ENCODE data around the gene SLC8A2. TPM values are rescaled to one million over a fixed set of nuclear protein-coding genes. Genes with fewer than 3 reads are reported as not detected.
A peak's percentile ranks its signal among the peaks of the same experiment; 100 is the strongest.

The SLC8A2 gene
- total and polyA plus RNA-seq, 2 experiments from 2014 or later = 0.86 to 10.0 TPM

DNA sequence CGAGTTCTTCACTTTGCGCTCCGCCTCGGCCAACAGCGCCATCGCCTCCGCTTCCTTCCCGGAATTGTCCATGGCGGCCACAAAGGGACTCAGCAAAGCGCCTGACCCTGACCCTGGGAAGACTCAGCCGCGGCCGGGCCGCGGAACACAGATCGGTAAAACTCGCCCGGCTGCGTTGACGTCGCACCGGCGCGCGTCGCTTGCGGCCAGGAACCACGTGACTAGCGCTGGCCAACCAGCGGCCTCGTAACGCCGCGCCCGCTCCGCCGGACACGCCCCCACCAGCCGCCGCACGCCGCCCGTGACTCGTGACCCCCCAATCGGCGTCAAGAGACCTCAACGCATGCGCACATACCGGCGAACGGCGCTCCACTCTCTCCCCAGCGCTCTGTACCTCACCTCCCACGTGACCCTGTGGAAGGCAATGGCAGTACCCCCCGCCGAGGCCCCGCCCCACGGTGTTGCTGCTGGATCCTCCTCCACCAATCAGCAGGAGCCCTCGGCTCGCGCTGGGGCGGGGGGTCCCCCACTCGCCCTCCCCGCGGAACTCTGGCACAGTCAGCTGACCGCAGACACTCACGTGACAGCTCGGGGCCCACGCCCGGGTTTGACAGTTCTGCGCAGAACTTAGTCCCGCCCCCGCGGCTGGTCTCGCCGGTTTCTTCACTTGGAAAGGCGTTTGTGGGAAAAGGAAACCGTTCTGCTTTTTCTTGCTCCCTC, 43.3 kb upstream of the SLC8A2 start, which contains the start of gene NAPA:
Gene NAPA, minus strand, starts transcription at position 195 of the 720 bp plus-strand sequence. Its CDS starts 123 bp downstream, at position 72.
- peak within 1 kb of the TSS; percentile 80 for H3K27ac ChIP-seq (ENCODE audit: low read depth)
- peak within 1 kb of the TSS; percentile 61 for H2AFZ ChIP-seq

More for the DNA sequence above, 43.3 kb upstream of the SLC8A2 start, which contains the start of gene NAPA:
- no peaks in the 10 kb centered on the region for H3K27me3 ChIP-seq (ENCODE audit: insufficient read depth)
- H3K4me2 ChIP-seq = peak within 1 kb of the TSS; percentile 98
- H4K20me1 ChIP-seq (replicated peaks; ENCODE audit: insufficient read depth) = peaks cover 4% of the 10 kb centered on the region
- no peaks in the 10 kb centered on the region for H3K36me3 ChIP-seq (ENCODE audit: insufficient read depth)
- Mint-ChIP-seq H3K27ac (peak within 1 kb of the TSS; percentile 95), H3K36me3 (ENCODE audit: low read depth) (no peaks in the 10 kb centered on the region), H3K27me3 (ENCODE audit: insufficient read depth, low read depth, poor library complexity) (peaks cover 34% of the 10 kb centered on the region), H3K4me1 (peaks cover 25% of the 10 kb centered on the region), H3K9me3 (no peaks in the 10 kb centered on the region; the same call in 2 of the 3 replicates), H3K4me3 (peak within 1 kb of the TSS; percentile 97)
- peak; percentile 84 for ATAC-seq
- H3K4me1 ChIP-seq (ENCODE audit: insufficient read depth) = peaks cover 9% of the 10 kb centered on the region; the same call in 1 of the 2 replicates
- peak; percentile 100 for DNase-seq (ENCODE audit: low spot score)
- peak within 1 kb of the TSS; percentile 99 for H3K4me3 ChIP-seq
- H3F3A ChIP-seq (replicated peaks; ENCODE audit: low read depth) = no peaks in the 10 kb centered on the region; the same call in 1 of the 2 replicates
- no peaks in the 10 kb centered on the region for H3K9me2 ChIP-seq (ENCODE audit: insufficient read depth)
- H3K79me2 ChIP-seq (replicated peaks; ENCODE audit: insufficient read depth) = peaks cover 42% of the 10 kb centered on the region
- TF ChIP-seq EZH2phosphoT487 (IDR thresholded peaks at IDR 0.05; ENCODE audit: unreplicated experiment) (no peak), EZH2 (IDR thresholded peaks at IDR 0.05; ENCODE audit: low read depth, unreplicated experiment) (no peak), JUNB (IDR thresholded peaks at IDR 0.05; ENCODE audit: unreplicated experiment) (no peak), POLR2AphosphoS5 (IDR thresholded peaks at IDR 0.05; ENCODE audit: low read depth) (peak; percentile 60), CREB1 (CRISPR knock-in tag; IDR thresholded peaks at IDR 0.05; ENCODE audit: low read depth) (peak; percentile 90)
- TF ChIP-seq, protein P1, sequence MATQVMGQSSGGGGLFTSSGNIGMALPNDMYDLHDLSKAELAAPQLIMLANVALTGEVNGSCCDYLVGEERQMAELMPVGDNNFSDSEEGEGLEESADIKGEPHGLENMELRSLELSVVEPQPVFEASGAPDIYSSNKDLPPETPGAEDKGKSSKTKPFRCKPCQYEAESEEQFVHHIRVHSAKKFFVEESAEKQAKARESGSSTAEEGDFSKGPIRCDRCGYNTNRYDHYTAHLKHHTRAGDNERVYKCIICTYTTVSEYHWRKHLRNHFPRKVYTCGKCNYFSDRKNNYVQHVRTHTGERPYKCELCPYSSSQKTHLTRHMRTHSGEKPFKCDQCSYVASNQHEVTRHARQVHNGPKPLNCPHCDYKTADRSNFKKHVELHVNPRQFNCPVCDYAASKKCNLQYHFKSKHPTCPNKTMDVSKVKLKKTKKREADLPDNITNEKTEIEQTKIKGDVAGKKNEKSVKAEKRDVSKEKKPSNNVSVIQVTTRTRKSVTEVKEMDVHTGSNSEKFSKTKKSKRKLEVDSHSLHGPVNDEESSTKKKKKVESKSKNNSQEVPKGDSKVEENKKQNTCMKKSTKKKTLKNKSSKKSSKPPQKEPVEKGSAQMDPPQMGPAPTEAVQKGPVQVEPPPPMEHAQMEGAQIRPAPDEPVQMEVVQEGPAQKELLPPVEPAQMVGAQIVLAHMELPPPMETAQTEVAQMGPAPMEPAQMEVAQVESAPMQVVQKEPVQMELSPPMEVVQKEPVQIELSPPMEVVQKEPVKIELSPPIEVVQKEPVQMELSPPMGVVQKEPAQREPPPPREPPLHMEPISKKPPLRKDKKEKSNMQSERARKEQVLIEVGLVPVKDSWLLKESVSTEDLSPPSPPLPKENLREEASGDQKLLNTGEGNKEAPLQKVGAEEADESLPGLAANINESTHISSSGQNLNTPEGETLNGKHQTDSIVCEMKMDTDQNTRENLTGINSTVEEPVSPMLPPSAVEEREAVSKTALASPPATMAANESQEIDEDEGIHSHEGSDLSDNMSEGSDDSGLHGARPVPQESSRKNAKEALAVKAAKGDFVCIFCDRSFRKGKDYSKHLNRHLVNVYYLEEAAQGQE (IDR thresholded peaks at IDR 0.05; ENCODE audit: unreplicated experiment) = no peak
- TF ChIP-seq, protein P2, sequence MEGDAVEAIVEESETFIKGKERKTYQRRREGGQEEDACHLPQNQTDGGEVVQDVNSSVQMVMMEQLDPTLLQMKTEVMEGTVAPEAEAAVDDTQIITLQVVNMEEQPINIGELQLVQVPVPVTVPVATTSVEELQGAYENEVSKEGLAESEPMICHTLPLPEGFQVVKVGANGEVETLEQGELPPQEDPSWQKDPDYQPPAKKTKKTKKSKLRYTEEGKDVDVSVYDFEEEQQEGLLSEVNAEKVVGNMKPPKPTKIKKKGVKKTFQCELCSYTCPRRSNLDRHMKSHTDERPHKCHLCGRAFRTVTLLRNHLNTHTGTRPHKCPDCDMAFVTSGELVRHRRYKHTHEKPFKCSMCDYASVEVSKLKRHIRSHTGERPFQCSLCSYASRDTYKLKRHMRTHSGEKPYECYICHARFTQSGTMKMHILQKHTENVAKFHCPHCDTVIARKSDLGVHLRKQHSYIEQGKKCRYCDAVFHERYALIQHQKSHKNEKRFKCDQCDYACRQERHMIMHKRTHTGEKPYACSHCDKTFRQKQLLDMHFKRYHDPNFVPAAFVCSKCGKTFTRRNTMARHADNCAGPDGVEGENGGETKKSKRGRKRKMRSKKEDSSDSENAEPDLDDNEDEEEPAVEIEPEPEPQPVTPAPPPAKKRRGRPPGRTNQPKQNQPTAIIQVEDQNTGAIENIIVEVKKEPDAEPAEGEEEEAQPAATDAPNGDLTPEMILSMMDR (conservative IDR thresholded peaks at IDR 0.05; ENCODE audit: low read depth in 2 of 2) = 0 out of 4 replicates have a peak, but pooled peaks of 1 of the 2 experiments have one; percentile 74
- TF ChIP-seq, protein P3, sequence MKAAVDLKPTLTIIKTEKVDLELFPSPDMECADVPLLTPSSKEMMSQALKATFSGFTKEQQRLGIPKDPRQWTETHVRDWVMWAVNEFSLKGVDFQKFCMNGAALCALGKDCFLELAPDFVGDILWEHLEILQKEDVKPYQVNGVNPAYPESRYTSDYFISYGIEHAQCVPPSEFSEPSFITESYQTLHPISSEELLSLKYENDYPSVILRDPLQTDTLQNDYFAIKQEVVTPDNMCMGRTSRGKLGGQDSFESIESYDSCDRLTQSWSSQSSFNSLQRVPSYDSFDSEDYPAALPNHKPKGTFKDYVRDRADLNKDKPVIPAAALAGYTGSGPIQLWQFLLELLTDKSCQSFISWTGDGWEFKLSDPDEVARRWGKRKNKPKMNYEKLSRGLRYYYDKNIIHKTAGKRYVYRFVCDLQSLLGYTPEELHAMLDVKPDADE (IDR thresholded peaks at IDR 0.05) = 0 out of 2 replicates have a peak, but pooled peaks have one; percentile 17
- TF ChIP-seq, protein P4, sequence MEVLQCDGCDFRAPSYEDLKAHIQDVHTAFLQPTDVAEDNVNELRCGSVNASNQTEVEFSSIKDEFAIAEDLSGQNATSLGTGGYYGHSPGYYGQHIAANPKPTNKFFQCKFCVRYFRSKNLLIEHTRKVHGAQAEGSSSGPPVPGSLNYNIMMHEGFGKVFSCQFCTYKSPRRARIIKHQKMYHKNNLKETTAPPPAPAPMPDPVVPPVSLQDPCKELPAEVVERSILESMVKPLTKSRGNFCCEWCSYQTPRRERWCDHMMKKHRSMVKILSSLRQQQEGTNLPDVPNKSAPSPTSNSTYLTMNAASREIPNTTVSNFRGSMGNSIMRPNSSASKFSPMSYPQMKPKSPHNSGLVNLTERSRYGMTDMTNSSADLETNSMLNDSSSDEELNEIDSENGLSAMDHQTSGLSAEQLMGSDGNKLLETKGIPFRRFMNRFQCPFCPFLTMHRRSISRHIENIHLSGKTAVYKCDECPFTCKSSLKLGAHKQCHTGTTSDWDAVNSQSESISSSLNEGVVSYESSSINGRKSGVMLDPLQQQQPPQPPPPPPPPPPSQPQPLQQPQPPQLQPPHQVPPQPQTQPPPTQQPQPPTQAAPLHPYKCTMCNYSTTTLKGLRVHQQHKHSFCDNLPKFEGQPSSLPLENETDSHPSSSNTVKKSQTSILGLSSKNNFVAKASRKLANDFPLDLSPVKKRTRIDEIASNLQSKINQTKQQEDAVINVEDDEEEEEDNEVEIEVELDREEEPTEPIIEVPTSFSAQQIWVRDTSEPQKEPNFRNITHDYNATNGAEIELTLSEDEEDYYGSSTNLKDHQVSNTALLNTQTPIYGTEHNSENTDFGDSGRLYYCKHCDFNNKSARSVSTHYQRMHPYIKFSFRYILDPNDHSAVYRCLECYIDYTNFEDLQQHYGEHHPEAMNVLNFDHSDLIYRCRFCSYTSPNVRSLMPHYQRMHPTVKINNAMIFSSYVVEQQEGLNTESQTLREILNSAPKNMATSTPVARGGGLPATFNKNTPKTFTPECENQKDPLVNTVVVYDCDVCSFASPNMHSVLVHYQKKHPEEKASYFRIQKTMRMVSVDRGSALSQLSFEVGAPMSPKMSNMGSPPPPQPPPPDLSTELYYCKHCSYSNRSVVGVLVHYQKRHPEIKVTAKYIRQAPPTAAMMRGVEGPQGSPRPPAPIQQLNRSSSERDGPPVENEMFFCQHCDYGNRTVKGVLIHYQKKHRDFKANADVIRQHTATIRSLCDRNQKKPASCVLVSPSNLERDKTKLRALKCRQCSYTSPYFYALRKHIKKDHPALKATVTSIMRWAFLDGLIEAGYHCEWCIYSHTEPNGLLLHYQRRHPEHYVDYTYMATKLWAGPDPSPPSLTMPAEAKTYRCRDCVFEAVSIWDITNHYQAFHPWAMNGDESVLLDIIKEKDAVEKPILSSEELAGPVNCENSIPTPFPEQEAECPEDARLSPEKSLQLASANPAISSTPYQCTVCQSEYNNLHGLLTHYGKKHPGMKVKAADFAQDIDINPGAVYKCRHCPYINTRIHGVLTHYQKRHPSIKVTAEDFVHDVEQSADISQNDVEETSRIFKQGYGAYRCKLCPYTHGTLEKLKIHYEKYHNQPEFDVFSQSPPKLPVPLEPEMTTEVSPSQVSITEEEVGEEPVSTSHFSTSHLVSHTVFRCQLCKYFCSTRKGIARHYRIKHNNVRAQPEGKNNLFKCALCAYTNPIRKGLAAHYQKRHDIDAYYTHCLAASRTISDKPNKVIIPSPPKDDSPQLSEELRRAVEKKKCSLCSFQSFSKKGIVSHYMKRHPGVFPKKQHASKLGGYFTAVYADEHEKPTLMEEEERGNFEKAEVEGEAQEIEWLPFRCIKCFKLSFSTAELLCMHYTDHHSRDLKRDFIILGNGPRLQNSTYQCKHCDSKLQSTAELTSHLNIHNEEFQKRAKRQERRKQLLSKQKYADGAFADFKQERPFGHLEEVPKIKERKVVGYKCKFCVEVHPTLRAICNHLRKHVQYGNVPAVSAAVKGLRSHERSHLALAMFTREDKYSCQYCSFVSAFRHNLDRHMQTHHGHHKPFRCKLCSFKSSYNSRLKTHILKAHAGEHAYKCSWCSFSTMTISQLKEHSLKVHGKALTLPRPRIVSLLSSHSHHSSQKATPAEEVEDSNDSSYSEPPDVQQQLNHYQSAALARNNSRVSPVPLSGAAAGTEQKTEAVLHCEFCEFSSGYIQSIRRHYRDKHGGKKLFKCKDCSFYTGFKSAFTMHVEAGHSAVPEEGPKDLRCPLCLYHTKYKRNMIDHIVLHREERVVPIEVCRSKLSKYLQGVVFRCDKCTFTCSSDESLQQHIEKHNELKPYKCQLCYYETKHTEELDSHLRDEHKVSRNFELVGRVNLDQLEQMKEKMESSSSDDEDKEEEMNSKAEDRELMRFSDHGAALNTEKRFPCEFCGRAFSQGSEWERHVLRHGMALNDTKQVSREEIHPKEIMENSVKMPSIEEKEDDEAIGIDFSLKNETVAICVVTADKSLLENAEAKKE (CRISPR knock-in tag; IDR thresholded peaks at IDR 0.05) = no peak
